GM12892 (cell line): Measurements from ENCODE around the gene TAL1.

Experiments used
- POLR2A ChIP-seq: IDR thresholded peaks from 2 replicates; pipeline ENCODE4 v1.6.1; 2011; ENCODE audit warnings: low read depth, low read length, control low read depth
- POLR2AphosphoS5 ChIP-seq: IDR thresholded peaks from 2 replicates; pipeline ENCODE4 v1.6.1; 2011; ENCODE audit warnings: low read depth, low read length, control low read depth

GRCh38 chr1:47194311-47194710 lies 37.7 kb downstream of the TAL1 start:
- TF ChIP-seq POLR2A (no peak), POLR2AphosphoS5 (no peak)
